ENCODE results near the gene HDAC11. TPM values are rescaled to one million over a fixed set of nuclear protein-coding genes. Genes with fewer than 3 reads are reported as not detected.

HDAC11 gene
- total RNA-seq, 2 experiments from 2014 or later, result 1.8 to 2.0 TPM

DNA sequence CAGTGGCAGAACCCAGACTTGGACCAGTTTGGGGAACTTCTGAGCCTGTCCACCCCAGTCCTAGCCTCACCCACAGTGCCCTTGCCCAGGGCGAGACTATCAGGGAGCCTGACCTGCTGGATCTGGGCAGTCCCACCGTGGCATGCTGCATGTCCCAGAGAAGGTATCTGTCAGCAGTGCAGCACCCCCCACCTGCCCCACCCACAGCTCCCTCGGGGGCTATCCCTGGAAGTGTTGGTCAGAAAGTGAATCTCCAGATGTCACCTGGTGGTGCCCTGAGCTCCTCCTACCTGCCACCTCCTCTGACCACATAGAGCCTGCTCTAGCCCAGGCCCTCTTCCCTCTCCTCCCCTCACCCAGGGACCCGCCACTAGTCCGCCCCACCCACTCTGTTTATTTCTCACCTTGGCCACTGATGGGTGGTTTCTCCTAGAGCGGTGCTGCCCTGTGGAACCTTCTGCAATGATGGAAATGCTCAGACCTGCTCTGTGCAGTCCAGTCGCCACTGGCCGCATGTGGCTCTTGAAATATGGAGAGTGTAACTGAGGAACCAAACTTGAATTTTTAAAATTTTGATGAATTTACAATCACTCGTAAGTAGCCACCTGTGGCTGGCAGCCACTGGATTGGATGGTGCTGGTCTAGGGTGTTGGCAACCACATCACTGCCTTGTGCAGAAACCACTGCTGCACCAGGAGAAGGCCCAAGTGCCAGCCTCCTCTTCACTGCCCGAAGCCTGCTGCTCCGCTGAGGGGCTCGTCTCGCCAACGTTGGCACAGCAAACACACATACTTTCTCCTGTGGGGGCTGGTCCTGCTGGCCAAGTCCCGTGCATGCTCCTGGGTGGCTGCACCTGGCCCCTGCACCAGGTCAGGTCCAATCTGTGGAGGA is 13.1 kb downstream of the HDAC11 start:
- Mint-ChIP-seq H3K27ac (no peak overlapping the region), H3K4me3 (no peak overlapping the region), H3K36me3 (ENCODE audit: low read depth) (no peaks in the 10 kb centered on the region), H3K9me3 (peaks cover 1% of the 10 kb centered on the region), H3K4me1 (ENCODE audit: low read depth) (peaks cover 3% of the 10 kb centered on the region), H3K27me3 (no peaks in the 10 kb centered on the region)
- ATAC-seq, result no peak
- no peak for DNase-seq
- POLR2A ChIA-PET, result no interaction called here
- no peak for TF ChIP-seq CTCF (IDR thresholded peaks at IDR 0.05)
- intact Hi-C loops (cut with micrococcal nuclease), result no loop called here
- CTCF ChIA-PET, result no interaction called here

GRCh38 chr3:13493867-13494441 is 13.8 kb downstream of the HDAC11 start:
- H3K27ac Mint-ChIP-seq, result no peak overlapping the region
- H3K9me3 Mint-ChIP-seq, result peaks cover 1% of the 10 kb centered on the region
- ChIA-PET CTCF (interaction anchor here (0.7 to 8.4 kb wide), 6 partner anchors 8 to 163 kb away, joined by 3 to 349 read pairs (median 3); no protein-coding TSS in a partner anchor), POLR2A (interaction anchor here (0.5 kb wide), 1 partner anchor 52 kb away, joined by 3 read pairs; no protein-coding TSS in a partner anchor)
- H3K27me3 Mint-ChIP-seq, result no peaks in the 10 kb centered on the region
- no peak overlapping the region for H3K4me3 Mint-ChIP-seq
- no peak for ATAC-seq
- DNase-seq, result no peak
- H3K4me1 Mint-ChIP-seq (ENCODE audit: low read depth), result peaks cover 3% of the 10 kb centered on the region
- intact Hi-C loops (cut with micrococcal nuclease), result no loop called here
- no peaks in the 10 kb centered on the region for H3K36me3 Mint-ChIP-seq (ENCODE audit: low read depth)
- no peak for TF ChIP-seq CTCF (IDR thresholded peaks at IDR 0.05)

DNA sequence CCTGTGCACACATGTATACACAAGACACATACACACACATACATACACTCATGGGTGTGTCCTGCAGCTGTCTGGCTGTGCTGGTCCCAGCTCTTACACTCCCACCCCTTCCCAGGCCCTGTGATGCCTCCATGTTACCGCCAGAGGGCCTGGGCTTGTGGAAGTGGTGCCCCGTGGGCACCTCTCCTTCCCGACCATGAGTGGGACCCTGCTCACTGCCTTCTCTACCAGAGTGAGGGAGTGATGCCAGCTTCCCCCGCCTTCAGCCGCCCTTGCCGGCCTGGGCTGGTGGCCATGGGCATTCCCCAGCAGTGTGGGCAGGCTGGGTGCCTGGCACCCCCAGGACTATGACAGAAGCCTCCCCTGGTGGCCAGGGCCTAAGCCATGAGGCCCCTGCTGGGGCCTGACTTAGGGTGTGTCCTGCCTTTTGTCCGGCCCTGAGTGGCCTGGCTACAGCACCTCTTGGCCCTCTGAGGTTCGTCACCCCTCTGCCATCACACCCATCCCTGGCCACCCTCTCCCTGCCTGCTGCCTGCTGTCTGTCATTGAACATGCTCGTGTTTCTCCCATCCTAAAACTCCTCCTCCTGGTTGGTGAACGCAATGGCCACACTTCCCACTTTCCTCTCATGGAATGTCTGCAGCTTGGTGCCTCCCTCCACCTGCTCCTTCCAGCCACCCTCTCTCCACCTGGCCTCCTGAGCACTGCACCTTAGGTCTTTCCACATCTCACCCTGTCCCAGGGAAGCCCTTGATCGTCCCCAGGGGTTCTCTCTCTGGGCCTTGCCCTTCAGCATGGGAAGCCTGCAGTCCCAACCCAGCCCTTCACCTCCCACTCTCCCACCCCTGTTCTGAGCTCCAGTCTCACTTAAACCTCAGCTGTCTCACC is 14.6 kb downstream of the HDAC11 start:
- no peak for ATAC-seq
- no peak overlapping the region for H3K27ac Mint-ChIP-seq
- H3K4me1 Mint-ChIP-seq (ENCODE audit: low read depth), result peaks cover 3% of the 10 kb centered on the region
- POLR2A ChIA-PET, result interaction anchor here (0.5 to 1.8 kb wide), 2 partner anchors 51 to 154 kb away, joined by 3 to 5 read pairs; no protein-coding TSS in a partner anchor
- TF ChIP-seq CTCF (IDR thresholded peaks at IDR 0.05), result no peak
- intact Hi-C loops (cut with micrococcal nuclease), result no loop called here
- H3K9me3 Mint-ChIP-seq, result no peaks in the 10 kb centered on the region
- no peak overlapping the region for H3K4me3 Mint-ChIP-seq
- H3K36me3 Mint-ChIP-seq (ENCODE audit: low read depth), result no peaks in the 10 kb centered on the region
- CTCF ChIA-PET, result interaction anchor here (0.7 to 8.4 kb wide), 13 partner anchors 9 to 163 kb away, joined by 3 to 349 read pairs (median 4); no protein-coding TSS in a partner anchor
- DNase-seq, result peak; percentile 15
- no peaks in the 10 kb centered on the region for H3K27me3 Mint-ChIP-seq

- Mint-ChIP-seq H3K27ac (no peak overlapping the region), H3K9me3 (no peaks in the 10 kb centered on the region), H3K36me3 (ENCODE audit: low read depth) (no peaks in the 10 kb centered on the region), H3K27me3 (no peaks in the 10 kb centered on the region), H3K4me3 (no peak overlapping the region), H3K4me1 (ENCODE audit: low read depth) (peaks cover 3% of the 10 kb centered on the region)
- intact Hi-C loops (cut with micrococcal nuclease), result no loop called here
- ChIA-PET CTCF (interaction anchor here (1.1 to 8.4 kb wide), 22 partner anchors 9 to 163 kb away, joined by 3 to 349 read pairs (median 6); no protein-coding TSS in a partner anchor), POLR2A (interaction anchor here (0.8 to 1.8 kb wide), 2 partner anchors 153 to 390 kb away, joined by 3 to 5 read pairs; no protein-coding TSS in a partner anchor)
- no peak for ATAC-seq
- DNase-seq, result no peak
- no peak for TF ChIP-seq CTCF (IDR thresholded peaks at IDR 0.05)
These were observed 15.3 kb downstream of the HDAC11 start for GRCh38 chr3:13495351-13495813.

All from activated CD8-positive, alpha-beta T cell treated with anti-CD3 and anti-CD28 coated beads for 36 hours (primary cell).